H1 (cell line): ENCODE measurements around the gene OPCML. TPM values are rescaled to one million over a fixed set of nuclear protein-coding genes. Genes with fewer than 3 reads are reported as not detected.

Experiments
- CTCF ChIA-PET: fragments of 300-600 bp; sonication (Branson Sonifier 250); formaldehyde crosslinking; loops from one replicate; lab custom pipeline; 2021; ENCODE audit not compliant: partially characterized antibody; lab: Charles Lee
- POLR2A ChIA-PET: fragments of 300-600 bp; sonication (Branson Sonifier 250); formaldehyde crosslinking; loops from one replicate; lab custom pipeline; 2021; ENCODE audit warnings: inconsistent platforms; ENCODE audit not compliant: partially characterized antibody; lab: Charles Lee
- DNase-seq, 2 experiments: peaks; one replicate each; pipeline versions ENCODE4 v3.0.0 to v3.0.0-alpha.2; 2010 to 2022; ENCODE audit warnings: low spot score in 2 of 2, low read depth in 1 of 2, mixed read lengths in 1 of 2
- FAIRE-seq: peaks from 2 replicates; lab custom pipeline; 2011; peaks lifted over from hg19 to GRCh38; lab: Jason Lieb, UNC
- H2AFZ ChIP-seq: 2 replicates; pipeline ENCODE4 v1.8.1; 2012; ENCODE audit warnings: low read length, inconsistent platforms
- H2AK5ac ChIP-seq: 2 replicates; pipeline ENCODE4 v1.6.1; 2013; ENCODE audit warnings: low read depth, low read length
- H2BK120ac ChIP-seq: replicated peaks from 2 replicates; pipeline ENCODE3; 2013; ENCODE audit warnings: low read depth, low read length, inconsistent platforms
- H2BK12ac ChIP-seq: 2 replicates; pipeline ENCODE4 v1.6.1; 2013; ENCODE audit warnings: low read depth, low read length
- H2BK15ac ChIP-seq: 2 replicates; pipeline ENCODE4 v1.6.1; 2013; ENCODE audit warnings: low read length
- H2BK20ac ChIP-seq: 2 replicates; pipeline ENCODE4 v1.6.1; 2013; ENCODE audit warnings: low read length
- H2BK5ac ChIP-seq: 2 replicates; pipeline ENCODE4 v1.6.1; 2013; ENCODE audit warnings: low read depth, low read length
- H3K14ac ChIP-seq: 2 replicates; pipeline ENCODE4 v1.6.1; 2013; ENCODE audit warnings: inconsistent platforms; ENCODE audit not compliant: insufficient read length
- H3K18ac ChIP-seq: 2 replicates; pipeline ENCODE4 v1.6.1; 2013; ENCODE audit warnings: low read length; ENCODE audit errors: extremely low read depth
- H3K23ac ChIP-seq: 2 replicates; pipeline ENCODE4 v1.6.1; 2013; ENCODE audit warnings: inconsistent platforms; ENCODE audit not compliant: insufficient read length
- H3K23me2 ChIP-seq: 2 replicates; pipeline ENCODE4 v1.6.1; 2013; ENCODE audit warnings: low read depth, low read length
- H3K27ac ChIP-seq: 2 replicates; pipeline ENCODE4 v1.6.1; 2011; ENCODE audit warnings: low read depth, low read length, inconsistent platforms
- H3K27me3 ChIP-seq, 4 experiments: replicated peaks in 1 of 4; 1 replicate in 1 of 4; 2 replicates in 3 of 4; pipeline versions ENCODE4 v1.6.1 to v1.8.1; 2011 to 2013; ENCODE audit warnings: low read length in 3 of 4, mild to moderate bottlenecking in 3 of 4, inconsistent platforms in 2 of 4, mixed read lengths in 2 of 4, moderate library complexity in 1 of 4; ENCODE audit not compliant: control insufficient read depth in 3 of 4, insufficient read depth in 3 of 4; ENCODE audit errors: extremely low read depth in 1 of 4
- H3K36me3 ChIP-seq, 4 experiments: 2 replicates each; pipeline versions ENCODE4 v1.6.1 to v1.8.1; 2011 to 2013; ENCODE audit warnings: mild to moderate bottlenecking in 4 of 4, low read length in 3 of 4, moderate library complexity in 2 of 4, control low read depth in 1 of 4, inconsistent platforms in 1 of 4; ENCODE audit not compliant: insufficient read depth in 4 of 4, control insufficient read depth in 2 of 4
- H3K4ac ChIP-seq: replicated peaks from 2 replicates; pipeline ENCODE3; 2013; ENCODE audit warnings: low read length, low read depth, mixed read lengths, inconsistent platforms; ENCODE audit not compliant: insufficient read length
- H3K4me1 ChIP-seq, 4 experiments: replicated peaks in 1 of 4; 1 replicate in 1 of 4; 2 replicates in 3 of 4; pipeline versions ENCODE4 v1.6.1 to v1.8.1; 2011 to 2013; ENCODE audit warnings: low read length in 3 of 4, inconsistent platforms in 2 of 4, mixed read lengths in 1 of 4; ENCODE audit not compliant: insufficient read depth in 4 of 4, control insufficient read depth in 3 of 4
- H3K4me2 ChIP-seq, 2 experiments: 2 replicates each; pipeline versions ENCODE4 v1.6.1 to v1.8.1; 2011 to 2013; ENCODE audit warnings: low read depth in 2 of 2, low read length in 2 of 2, control low read depth in 1 of 2, inconsistent platforms in 1 of 2, mild to moderate bottlenecking in 1 of 2; ENCODE audit not compliant: insufficient read depth in 1 of 2
- H3K4me3 ChIP-seq, 4 experiments: fragments of 200-600, 300-600 bp in 1 of 4; sonication (generic), shearing (Covaris generic), sonication (Bioruptor Twin) in 1 of 4; 2 replicates each; pipeline versions ENCODE4 v1.5.1 to v1.8.1; 2011 to 2016; ENCODE audit warnings: low read length in 4 of 4, low read depth in 3 of 4, control low read depth in 2 of 4, inconsistent platforms in 2 of 4, mild to moderate bottlenecking in 2 of 4, mixed read lengths in 1 of 4, moderate library complexity in 1 of 4; ENCODE audit not compliant: insufficient read depth in 2 of 4; ENCODE audit errors: extremely low read depth in 1 of 4
- H3K56ac ChIP-seq: replicated peaks from 2 replicates; pipeline ENCODE3; 2013; ENCODE audit warnings: low read depth, mild to moderate bottlenecking, mixed read lengths, low read length, inconsistent platforms; ENCODE audit not compliant: insufficient read length
- H3K79me1 ChIP-seq: 2 replicates; pipeline ENCODE4 v1.6.1; 2013; ENCODE audit warnings: low read depth, low read length, control low read depth
- H3K79me2 ChIP-seq, 2 experiments: 2 replicates each; pipeline versions ENCODE4 v1.6.1 to v1.8.1; 2012 to 2013; ENCODE audit warnings: low read length in 2 of 2, mild to moderate bottlenecking in 2 of 2, inconsistent platforms in 1 of 2; ENCODE audit not compliant: insufficient read depth in 2 of 2, control insufficient read depth in 1 of 2
- H3K9ac ChIP-seq, 4 experiments: replicated peaks in 1 of 4; 1 replicate in 1 of 4; 2 replicates in 3 of 4; pipeline versions ENCODE4 v1.6.1 to v1.8.1; 2011 to 2013; ENCODE audit warnings: low read depth in 3 of 4, low read length in 3 of 4, control low read depth in 2 of 4, mild to moderate bottlenecking in 2 of 4, moderate library complexity in 2 of 4, inconsistent platforms in 1 of 4; ENCODE audit errors: extremely low read depth in 1 of 4
- H3K9me3 ChIP-seq, 2 experiments: 2 replicates each; pipeline versions ENCODE4 v1.6.1 to v1.8.1; 2012 to 2013; ENCODE audit warnings: mild to moderate bottlenecking in 2 of 2, moderate library complexity in 2 of 2, control low read depth in 1 of 2, inconsistent platforms in 1 of 2, low read depth in 1 of 2, low read length in 1 of 2, mixed read lengths in 1 of 2; ENCODE audit not compliant: insufficient read depth in 2 of 2
- H4K20me1 ChIP-seq, 2 experiments: replicated peaks in 1 of 2; 2 replicates each; pipeline versions ENCODE3 to v1.8.1; 2011 to 2013; ENCODE audit warnings: inconsistent platforms in 2 of 2, low read length in 2 of 2, mild to moderate bottlenecking in 1 of 2; ENCODE audit not compliant: insufficient read depth in 2 of 2, control insufficient read depth in 1 of 2
- H4K5ac ChIP-seq: 2 replicates; pipeline ENCODE4 v1.6.1; 2013; ENCODE audit warnings: low read length, low read depth, mixed read lengths, inconsistent platforms; ENCODE audit not compliant: insufficient read length
- H4K8ac ChIP-seq: 2 replicates; pipeline ENCODE4 v1.8.0; 2013; ENCODE audit warnings: mild to moderate bottlenecking, moderate library complexity, low read length, inconsistent platforms; ENCODE audit not compliant: insufficient read depth; ENCODE audit errors: extremely low read depth
- H4K91ac ChIP-seq: replicated peaks from 2 replicates; pipeline ENCODE3; 2013; ENCODE audit warnings: low read length, mixed read lengths, inconsistent platforms; ENCODE audit not compliant: insufficient read length
- BCL11A ChIP-seq, 2 experiments: IDR thresholded peaks; one replicate each; pipeline ENCODE4 v1.6.1; 2011; ENCODE audit warnings: low read depth in 2 of 2, low read length in 2 of 2, mild to moderate bottlenecking in 2 of 2
- CEBPB ChIP-seq: IDR thresholded peaks from 2 replicates; pipeline ENCODE4 v1.6.1; 2012; ENCODE audit warnings: low read depth, low read length
- CTBP2 ChIP-seq: IDR thresholded peaks from 2 replicates; pipeline ENCODE4 v1.7.0; 2011; ENCODE audit warnings: borderline replicate concordance, mild to moderate bottlenecking, moderate library complexity, mixed read lengths, low read length; ENCODE audit not compliant: insufficient read depth, insufficient read length
- FOSL1 ChIP-seq: IDR thresholded peaks from 2 replicates; pipeline ENCODE4 v1.6.1; 2011; ENCODE audit warnings: mild to moderate bottlenecking, low read depth, low read length, moderate library complexity; ENCODE audit not compliant: insufficient read depth
- PHF8 ChIP-seq: fragments of 200-600 bp; sonication (generic); conservative IDR thresholded peaks from 2 replicates; pipeline ENCODE4 v1.7.1; 2012; ENCODE audit warnings: low read depth, mild to moderate bottlenecking, inconsistent platforms, low read length, moderate library complexity
- SIN3A ChIP-seq, 2 experiments: IDR thresholded peaks in 1 of 2; conservative IDR thresholded peaks in 1 of 2; 2 replicates each; pipeline ENCODE4 v1.6.1; 2011 to 2012; ENCODE audit warnings: low read length in 2 of 2, improper control_type of control experiment in 1 of 2, low read depth in 1 of 2, mild to moderate bottlenecking in 1 of 2
- TAF7 ChIP-seq: optimal IDR thresholded peaks from 2 replicates; pipeline ENCODE3; 2011; ENCODE audit warnings: low read depth, mild to moderate bottlenecking, inconsistent platforms, low read length, moderate library complexity, borderline replicate concordance
- YY1 ChIP-seq: IDR thresholded peaks from 2 replicates; pipeline ENCODE4 v1.6.1; 2011; ENCODE audit warnings: low read depth, mild to moderate bottlenecking, low read length
- WGBS, 2 experiments: shearing (Covaris generic) in 1 of 2; methylation state at CpG; one replicate each; pipeline versions ENCODE4 v1.1.6 to v1.1.7; 2013 to 2015; ENCODE audit warnings: low lambda C conversion rate in 2 of 2, mixed read lengths in 2 of 2, inconsistent platforms in 1 of 2, low coverage in 1 of 2, missing lambda C conversion rate in 1 of 2; ENCODE audit not compliant: insufficient replicate concordance in 2 of 2, insufficient coverage in 1 of 2, insufficient read length in 1 of 2; ENCODE audit errors: extremely low coverage in 1 of 2, missing lambda C conversion rate in 1 of 2; 5-methylcytosine and 5-hydroxymethylcytosine counted together
- polyA plus RNA-seq, 7 experiments: library from polyadenylated mRNA; depleted of rRNA in 3 of 7; stranded (reverse) in 5 of 7; unstranded in 2 of 7; fragments of >200 nt in 5 of 7; fragments of 200-250 nt in 2 of 7; gene quantifications; 1 replicate in 5 of 7; 2 replicates in 1 of 7; 4 replicates in 1 of 7; pipeline versions ENCODE4 v1.2.1 to v1.2.3, GENCODE V29; 2011 to 2013; ENCODE audit warnings: missing spikeins in 2 of 7, mixed read lengths in 2 of 7
- total RNA-seq: library from RNA; stranded (reverse); fragmentation: NEBNext Ultra II Directional; extraction: Animal tissue kit (Norgen Biotek cat#: 25700); gene quantifications from 2 replicates; pipeline ENCODE4 v1.2.1, GENCODE V29; 2021

The OPCML gene
- total and polyA plus RNA-seq, 2 of the 8 experiments (the other 6 are each of a cell fraction or from before 2014, with no cell fraction given): 2.3 to 3.1 TPM

- Histone ChIP-seq H2BK15ac (no peak overlapping the region), H3K79me2 (no peaks in the 10 kb centered on the region), H3K36me3 (no peaks in the 10 kb centered on the region), H3K27me3 (no peaks in the 10 kb centered on the region), H3K18ac (no peak overlapping the region), H2AFZ (no peak overlapping the region), H3K23ac (no peak overlapping the region), H3K79me1 (no peaks in the 10 kb centered on the region), H3K23me2 (no peaks in the 10 kb centered on the region; the same call in 1 of the 2 replicates), H3K4me2 (no peak overlapping the region), H2BK12ac (no peak overlapping the region), H3K4ac (no peak overlapping the region), H3K4me1 (peaks cover 2 to 5% (median 4%) of the 10 kb centered on the region in 4 experiments; a peak in 5 of 7 replicates), H4K20me1 (no peaks in the 10 kb centered on the region), H2AK5ac (no peak overlapping the region), H2BK120ac (no peak overlapping the region), H4K91ac (no peak overlapping the region), H3K56ac (no peak overlapping the region), H4K8ac (no peak overlapping the region), H2BK20ac (no peak overlapping the region), H3K4me3 (no peak overlapping the region), H3K9ac (no peak overlapping the region), H3K27ac (no peak overlapping the region), H3K14ac (no peak overlapping the region), H2BK5ac (no peak overlapping the region), H4K5ac (no peak overlapping the region), H3K9me3 (no peaks in the 10 kb centered on the region)
- DNase-seq (no peak), FAIRE-seq (no peak)
- no peak for TF ChIP-seq TAF7
- TF ChIP-seq YY1: no peak
- TF ChIP-seq BCL11A (IDR thresholded peaks at IDR 0.05; ENCODE audit: low read depth in 2 of 2, low read length in 2 of 2): no peak
- no peak for TF ChIP-seq PHF8
- TF ChIP-seq CEBPB: peak; percentile 98
- no peak for TF ChIP-seq CTBP2
- TF ChIP-seq SIN3A (conservative IDR thresholded peaks at IDR 0.05 in 1 of 2, IDR thresholded peaks at IDR 0.05 in 1 of 2; ENCODE audit: low read depth in 1 of 2, low read length in 2 of 2): no peak
- TF ChIP-seq FOSL1: no peak
- ChIA-PET CTCF (interaction anchor here (0.6 to 1.4 kb wide), 2 partner anchors 11 to 12 kb away, joined by 4 to 8 read pairs; no protein-coding TSS in a partner anchor), POLR2A (no interaction called here)
- WGBS, 2 experiments: 94% methylated on average over 2 of the region's 2 CpGs; no CpG with 5 or more reads in 1 of the 2 experiments
These were observed 364.3 kb downstream of the OPCML start for GRCh38 chr11:133168016-133168415.
